Measurements from ENCODE around the gene NELL1. TPM values are rescaled to one million over a fixed set of nuclear protein-coding genes. Genes with fewer than 3 reads are reported as not detected.

NELL1 gene
- total RNA-seq, 1 experiment from 2014 or later: not detected

DNA sequence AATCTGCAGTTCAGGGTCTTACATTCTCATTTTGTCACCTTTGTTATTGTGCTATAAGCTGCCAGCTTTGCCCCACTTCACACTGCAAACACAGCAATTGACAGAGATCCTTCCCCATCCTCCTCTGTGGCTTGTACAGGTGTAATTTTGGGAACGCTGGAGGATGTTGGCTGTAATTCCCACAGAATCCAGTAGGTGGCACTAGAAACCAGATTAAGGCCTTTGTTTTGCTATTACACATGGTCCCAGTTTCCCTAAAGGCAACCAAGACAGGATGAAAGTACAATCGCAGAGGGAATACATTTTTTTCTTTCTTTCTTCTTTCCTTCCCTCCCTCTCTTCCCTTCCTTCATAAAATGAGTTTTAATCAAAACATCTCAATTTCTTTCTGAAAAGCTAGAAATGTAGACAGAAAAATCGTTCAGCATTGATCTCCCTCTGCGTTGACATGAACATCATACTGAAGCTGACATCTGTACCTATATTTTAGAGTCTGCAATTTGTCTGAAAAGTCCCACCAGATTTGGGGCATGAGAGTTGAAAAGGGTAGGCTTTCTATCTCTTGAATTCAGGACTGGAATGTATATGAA, 21.3 kb upstream of the NELL1 start:
- CTCF ChIA-PET: no interaction called here

DNA sequence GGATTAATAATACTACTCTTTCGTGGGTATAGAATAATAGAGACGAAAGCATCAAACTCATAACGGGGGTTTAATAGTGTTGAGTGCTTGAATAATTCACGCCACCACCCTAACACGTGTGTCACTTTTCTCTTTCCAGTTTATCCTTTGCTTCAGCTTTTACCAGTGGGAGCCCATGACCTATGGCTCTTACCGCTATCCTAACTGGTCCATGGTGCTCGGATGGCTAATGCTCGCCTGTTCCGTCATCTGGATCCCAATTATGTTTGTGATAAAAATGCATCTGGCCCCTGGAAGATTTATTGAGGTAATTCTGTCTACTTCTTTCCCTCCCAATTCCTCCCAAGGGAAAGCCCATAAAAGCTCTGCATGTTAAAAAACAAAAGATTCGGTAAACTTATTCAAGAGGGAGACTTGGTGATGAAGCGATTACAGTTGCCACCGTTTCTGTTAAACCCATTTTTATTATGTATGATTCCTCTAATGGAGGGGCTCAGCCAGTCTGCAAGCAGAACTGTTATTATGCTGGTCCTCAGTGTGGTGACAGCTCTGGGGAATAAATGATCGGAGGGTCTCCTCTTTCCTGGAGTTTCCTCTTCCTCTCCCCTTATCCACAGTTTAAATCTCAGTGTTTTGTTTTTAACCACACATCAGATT, 17.1 kb upstream of the NELL1 start:
- no peaks in the 10 kb centered on the region for H3K4me1 Mint-ChIP-seq (ENCODE audit: low read depth, unreplicated experiment)
- POLR2A ChIA-PET: no interaction called here
- CTCF ChIA-PET: no interaction called here

More for the DNA sequence above, 21.3 kb upstream of the NELL1 start:
- H3K4me1 ChIP-seq: no peaks in the 10 kb centered on the region
- H3K4me3 ChIP-seq (ENCODE audit: low read depth, low read length): no peak overlapping the region
- H3K9me3 ChIP-seq: no peaks in the 10 kb centered on the region
- no peaks in the 10 kb centered on the region for H3K4me1 Mint-ChIP-seq (ENCODE audit: low read depth, unreplicated experiment)
- H3K27me3 ChIP-seq (replicated peaks; ENCODE audit: control insufficient read depth, insufficient read depth, low read length): no peaks in the 10 kb centered on the region; the same call in 1 of the 2 replicates
- H3K27ac Mint-ChIP-seq (ENCODE audit: unreplicated experiment): no peak overlapping the region
- no peaks in the 10 kb centered on the region for H3K36me3 ChIP-seq (ENCODE audit: control insufficient read depth, insufficient read depth, low read length)
- POLR2A ChIA-PET: no interaction called here
- no TSS peak for BruUV-seq (replicated peaks)
- H3K27me3 Mint-ChIP-seq (ENCODE audit: insufficient read depth, unreplicated experiment): peaks cover 17% of the 10 kb centered on the region
- no peak overlapping the region for H3K4me3 Mint-ChIP-seq (ENCODE audit: unreplicated experiment)
- TF ChIP-seq, protein P1, sequence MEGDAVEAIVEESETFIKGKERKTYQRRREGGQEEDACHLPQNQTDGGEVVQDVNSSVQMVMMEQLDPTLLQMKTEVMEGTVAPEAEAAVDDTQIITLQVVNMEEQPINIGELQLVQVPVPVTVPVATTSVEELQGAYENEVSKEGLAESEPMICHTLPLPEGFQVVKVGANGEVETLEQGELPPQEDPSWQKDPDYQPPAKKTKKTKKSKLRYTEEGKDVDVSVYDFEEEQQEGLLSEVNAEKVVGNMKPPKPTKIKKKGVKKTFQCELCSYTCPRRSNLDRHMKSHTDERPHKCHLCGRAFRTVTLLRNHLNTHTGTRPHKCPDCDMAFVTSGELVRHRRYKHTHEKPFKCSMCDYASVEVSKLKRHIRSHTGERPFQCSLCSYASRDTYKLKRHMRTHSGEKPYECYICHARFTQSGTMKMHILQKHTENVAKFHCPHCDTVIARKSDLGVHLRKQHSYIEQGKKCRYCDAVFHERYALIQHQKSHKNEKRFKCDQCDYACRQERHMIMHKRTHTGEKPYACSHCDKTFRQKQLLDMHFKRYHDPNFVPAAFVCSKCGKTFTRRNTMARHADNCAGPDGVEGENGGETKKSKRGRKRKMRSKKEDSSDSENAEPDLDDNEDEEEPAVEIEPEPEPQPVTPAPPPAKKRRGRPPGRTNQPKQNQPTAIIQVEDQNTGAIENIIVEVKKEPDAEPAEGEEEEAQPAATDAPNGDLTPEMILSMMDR (IDR thresholded peaks at IDR 0.05; ENCODE audit: insufficient read depth in 1 of 2, low read depth in 1 of 2, low read length in 1 of 2, severe bottlenecking in 1 of 2, unreplicated experiment in 1 of 2): peak; percentile 86
- no peaks in the 10 kb centered on the region for H3K36me3 Mint-ChIP-seq (ENCODE audit: insufficient read depth, unreplicated experiment)
- H3K9me3 Mint-ChIP-seq (ENCODE audit: unreplicated experiment): no peaks in the 10 kb centered on the region
- peak in 1 of 2 experiments; percentile 70 for DNase-seq
- intact Hi-C loops (cut with micrococcal nuclease; ENCODE audit: unreplicated experiment): loop anchor here (1.0 to 5.0 kb wide), 7 partner anchors 24 to 1504 kb away; no protein-coding TSS in a partner anchor

DNA sequence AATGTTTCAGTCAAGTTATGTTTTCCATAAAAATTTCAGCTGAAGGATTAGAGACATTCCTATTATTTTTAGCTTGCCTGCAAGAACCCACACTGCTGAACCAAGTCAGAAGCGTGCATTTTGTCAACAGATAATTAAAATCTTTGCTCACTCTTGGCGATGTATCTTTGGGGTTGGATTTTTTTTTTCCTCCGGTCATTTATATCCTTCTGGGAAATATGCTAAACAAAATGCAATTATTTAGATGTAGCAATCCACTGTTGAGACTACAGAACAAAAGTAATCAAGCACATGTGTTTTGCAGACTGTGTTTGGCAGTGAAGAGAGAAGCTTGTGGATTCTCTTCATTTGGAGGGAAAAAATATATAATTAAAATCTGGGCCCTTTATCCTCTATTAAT, 15.3 kb upstream of the NELL1 start:
- Histone ChIP-seq H3K4me1 (no peaks in the 10 kb centered on the region), H3K27me3 (replicated peaks; ENCODE audit: control insufficient read depth, insufficient read depth, low read length) (peaks cover 4% of the 10 kb centered on the region), H3K36me3 (ENCODE audit: control insufficient read depth, insufficient read depth, low read length) (no peaks in the 10 kb centered on the region), H3K9me3 (no peaks in the 10 kb centered on the region), H3K4me3 (ENCODE audit: low read depth, low read length) (no peak overlapping the region)
- intact Hi-C loops (cut with micrococcal nuclease; ENCODE audit: unreplicated experiment): no loop called here
- TF ChIP-seq, protein P1 (IDR thresholded peaks at IDR 0.05; ENCODE audit: insufficient read depth in 1 of 2, low read depth in 1 of 2, low read length in 1 of 2, severe bottlenecking in 1 of 2, unreplicated experiment in 1 of 2): no peak
- Mint-ChIP-seq H3K27ac (ENCODE audit: unreplicated experiment) (no peak overlapping the region), H3K27me3 (ENCODE audit: insufficient read depth, unreplicated experiment) (peaks cover 22% of the 10 kb centered on the region), H3K4me1 (ENCODE audit: low read depth, unreplicated experiment) (no peaks in the 10 kb centered on the region), H3K4me3 (ENCODE audit: unreplicated experiment) (no peak overlapping the region), H3K36me3 (ENCODE audit: insufficient read depth, unreplicated experiment) (no peaks in the 10 kb centered on the region), H3K9me3 (ENCODE audit: unreplicated experiment) (no peaks in the 10 kb centered on the region)
- POLR2A ChIA-PET: no interaction called here
- CTCF ChIA-PET: no interaction called here
- no peak for DNase-seq
- no TSS peak for BruUV-seq (replicated peaks)

More for the DNA sequence above, 17.1 kb upstream of the NELL1 start:
- intact Hi-C loops (cut with micrococcal nuclease; ENCODE audit: unreplicated experiment): no loop called here
- no peaks in the 10 kb centered on the region for H3K9me3 Mint-ChIP-seq (ENCODE audit: unreplicated experiment)
- H3K27ac Mint-ChIP-seq (ENCODE audit: unreplicated experiment): no peak overlapping the region
- peaks cover 22% of the 10 kb centered on the region for H3K27me3 Mint-ChIP-seq (ENCODE audit: insufficient read depth, unreplicated experiment)
- Histone ChIP-seq H3K4me3 (ENCODE audit: low read depth, low read length) (no peak overlapping the region), H3K36me3 (ENCODE audit: control insufficient read depth, insufficient read depth, low read length) (no peaks in the 10 kb centered on the region), H3K4me1 (no peaks in the 10 kb centered on the region), H3K27me3 (replicated peaks; ENCODE audit: control insufficient read depth, insufficient read depth, low read length) (peaks cover 4% of the 10 kb centered on the region), H3K9me3 (no peaks in the 10 kb centered on the region)
- no peak overlapping the region for H3K4me3 Mint-ChIP-seq (ENCODE audit: unreplicated experiment)
- no TSS peak for BruUV-seq (replicated peaks)
- DNase-seq: no peak
- TF ChIP-seq, protein P1 (IDR thresholded peaks at IDR 0.05; ENCODE audit: insufficient read depth in 1 of 2, low read depth in 1 of 2, low read length in 1 of 2, severe bottlenecking in 1 of 2, unreplicated experiment in 1 of 2): no peak
- H3K36me3 Mint-ChIP-seq (ENCODE audit: insufficient read depth, unreplicated experiment): no peaks in the 10 kb centered on the region

Measured in Caco-2 (cell line).